Trophoblast cell (in vitro differentiated cells and primary cell): ENCODE results near the gene CCDC83.

Experiments used
- DNase-seq, 2 donors: peaks; one replicate each; pipeline ENCODE4 v3.0.0-alpha.2; 2016
- H2AFZ ChIP-seq: 2 replicates; pipeline ENCODE4 v1.6.1; 2013; ENCODE audit warnings: low read length, moderate library complexity, mild to moderate bottlenecking; ENCODE audit not compliant: insufficient read depth, poor library complexity
- H2AK5ac ChIP-seq: 2 replicates; pipeline ENCODE4 v1.6.1; 2013; ENCODE audit warnings: mild to moderate bottlenecking, low read length
- H2BK120ac ChIP-seq: 2 replicates; pipeline ENCODE4 v1.6.1; 2013; ENCODE audit warnings: low read length, mild to moderate bottlenecking, moderate library complexity; ENCODE audit not compliant: insufficient read depth, poor library complexity
- H2BK12ac ChIP-seq: 2 replicates; pipeline ENCODE4 v1.6.1; 2013; ENCODE audit warnings: mild to moderate bottlenecking, low read length, moderate library complexity
- H2BK5ac ChIP-seq: 2 replicates; pipeline ENCODE4 v1.6.1; 2013; ENCODE audit warnings: low read length, low read depth, moderate library complexity, mild to moderate bottlenecking; ENCODE audit not compliant: poor library complexity
- H3K14ac ChIP-seq: 2 replicates; pipeline ENCODE4 v1.6.1; 2013; ENCODE audit warnings: mild to moderate bottlenecking, low read length
- H3K18ac ChIP-seq: 2 replicates; pipeline ENCODE4 v1.6.1; 2013; ENCODE audit warnings: mild to moderate bottlenecking, low read length
- H3K23ac ChIP-seq: 2 replicates; pipeline ENCODE4 v1.6.1; 2013; ENCODE audit warnings: low read length
- H3K27ac ChIP-seq: 2 replicates; pipeline ENCODE4 v1.5.1; 2013; ENCODE audit warnings: low read depth, mild to moderate bottlenecking, inconsistent platforms, low read length, moderate library complexity
- H3K27me3 ChIP-seq: 2 replicates; pipeline ENCODE4 v1.6.1; 2013; ENCODE audit warnings: inconsistent platforms, mild to moderate bottlenecking, low read length, moderate library complexity; ENCODE audit not compliant: insufficient read depth
- H3K36me3 ChIP-seq, 2 experiments: 1 replicate in 1 of 2; 2 replicates in 1 of 2; pipeline ENCODE4 v1.6.1; 2013; ENCODE audit warnings: low read length in 2 of 2, mild to moderate bottlenecking in 2 of 2, moderate library complexity in 1 of 2; ENCODE audit not compliant: insufficient read depth in 2 of 2, control insufficient read depth in 1 of 2
- H3K4ac ChIP-seq: 2 replicates; pipeline ENCODE4 v1.6.1; 2013; ENCODE audit warnings: low read depth, mild to moderate bottlenecking, low read length, moderate library complexity
- H3K4me1 ChIP-seq, 2 experiments: 1 replicate in 1 of 2; 2 replicates in 1 of 2; pipeline ENCODE4 v1.6.1; 2013; ENCODE audit warnings: low read length in 2 of 2, mild to moderate bottlenecking in 2 of 2, moderate library complexity in 1 of 2; ENCODE audit not compliant: insufficient read depth in 2 of 2, control insufficient read depth in 1 of 2
- H3K4me2 ChIP-seq: 2 replicates; pipeline ENCODE4 v1.6.1; 2013; ENCODE audit warnings: inconsistent platforms, mild to moderate bottlenecking, low read length, moderate library complexity
- H3K4me3 ChIP-seq: 2 replicates; pipeline ENCODE4 v1.5.1; 2013; ENCODE audit warnings: mild to moderate bottlenecking, low read depth, low read length, inconsistent platforms
- H3K79me1 ChIP-seq: one replicate; pipeline ENCODE4 v1.6.1; 2013; ENCODE audit warnings: low read length
- H3K79me2 ChIP-seq: 2 replicates; pipeline ENCODE4 v1.6.1; 2013; ENCODE audit warnings: low read length, mild to moderate bottlenecking; ENCODE audit not compliant: control insufficient read depth, insufficient read depth, poor library complexity
- H3K9ac ChIP-seq: 2 replicates; pipeline ENCODE4 v1.6.1; 2013; ENCODE audit warnings: mild to moderate bottlenecking, low read length
- H3K9me3 ChIP-seq: 2 replicates; pipeline ENCODE4 v1.6.1; 2013; ENCODE audit warnings: low read depth, mild to moderate bottlenecking, control low read depth, inconsistent platforms, low read length; ENCODE audit not compliant: insufficient read depth
- H4K12ac ChIP-seq: 2 replicates; pipeline ENCODE4 v1.6.1; 2013; ENCODE audit warnings: low read depth, mild to moderate bottlenecking, low read length, moderate library complexity
- H4K8ac ChIP-seq: 2 replicates; pipeline ENCODE4 v1.6.1; 2013; ENCODE audit warnings: low read depth, mild to moderate bottlenecking, low read length, moderate library complexity
- H4K91ac ChIP-seq: one replicate; pipeline ENCODE4 v1.6.1; 2013; ENCODE audit warnings: low read depth, mild to moderate bottlenecking, low read length, moderate library complexity
- whole genome bisulfite sequencing: extraction: QIAGEN DNeasy Blood & Tissue Kit; methylation state at CpG from one replicate; pipeline ENCODE4 v1.1.7; 2013; ENCODE audit warnings: missing lambda C conversion rate; ENCODE audit not compliant: insufficient read length, insufficient coverage; ENCODE audit errors: extremely low coverage; 5-methylcytosine and 5-hydroxymethylcytosine counted together

The CCDC83 gene

DNA sequence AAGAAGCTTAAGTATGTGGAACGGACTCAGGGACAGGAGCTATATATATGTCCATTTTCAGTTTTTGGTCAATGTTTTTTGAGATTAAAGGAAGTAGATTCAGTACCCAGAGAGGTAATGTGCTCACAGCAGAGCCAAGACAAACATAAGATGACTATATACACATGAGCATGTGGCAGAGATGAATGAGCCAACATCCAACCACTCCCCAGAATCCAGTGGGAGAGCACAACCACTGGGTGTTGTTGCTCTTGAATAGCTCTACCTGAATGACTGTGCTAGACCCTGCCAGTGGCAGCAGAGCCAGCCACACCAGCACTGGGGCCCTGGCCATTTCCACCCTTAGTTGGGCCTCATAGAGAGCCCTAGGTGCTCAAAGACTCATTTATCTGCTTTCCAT is 33.5 kb upstream of the CCDC83 start:
- Histone ChIP-seq H3K27me3 (no peaks in the 10 kb centered on the region), H2BK12ac (no peak overlapping the region), H3K79me2 (no peaks in the 10 kb centered on the region), H2AK5ac (no peak overlapping the region), H3K36me3 (no peaks in the 10 kb centered on the region), H3K23ac (no peak overlapping the region), H4K12ac (no peak overlapping the region), H2BK120ac (no peak overlapping the region), H3K27ac (no peak overlapping the region), H3K18ac (no peak overlapping the region), H3K4me3 (no peak overlapping the region), H3K14ac (no peak overlapping the region), H3K4me2 (no peak overlapping the region), H3K4ac (no peak overlapping the region), H3K9me3 (no peaks in the 10 kb centered on the region), H2BK5ac (no peak overlapping the region), H3K4me1 (peaks cover 5% of the 10 kb centered on the region in 2 experiments), H4K8ac (no peak overlapping the region), H3K9ac (no peak overlapping the region), H3K79me1 (no peaks in the 10 kb centered on the region), H4K91ac (no peak overlapping the region), H2AFZ (no peak overlapping the region)
- WGBS = no CpG with 5 or more reads among the region's 1 CpG
- DNase-seq = no peak

DNA sequence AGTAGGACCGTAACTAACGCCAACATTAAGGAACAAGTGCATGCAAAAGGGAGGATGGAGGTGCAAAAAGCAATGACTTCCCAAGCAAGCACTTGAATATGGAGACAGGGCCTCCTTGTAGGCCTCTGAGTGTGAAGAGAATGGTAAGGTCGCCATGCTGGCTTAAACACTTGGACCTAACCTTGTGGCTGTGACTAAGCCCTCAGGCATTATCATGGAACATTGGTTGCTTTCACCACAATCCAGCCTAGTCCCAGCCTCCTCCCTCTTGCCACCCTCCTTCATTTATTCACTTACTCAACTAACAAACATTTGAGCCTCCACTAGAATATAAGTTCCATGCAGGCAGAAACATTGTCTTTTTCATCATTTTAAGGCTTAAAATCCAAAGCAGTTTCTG is 32.4 kb upstream of the CCDC83 start:
- no peak overlapping the region for H3K23ac ChIP-seq
- no peak overlapping the region for H3K4me3 ChIP-seq
- no peak overlapping the region for H3K4ac ChIP-seq
- no peak overlapping the region for H2BK120ac ChIP-seq
- no peaks in the 10 kb centered on the region for H3K79me2 ChIP-seq
- H4K12ac ChIP-seq = no peak overlapping the region
- H3K36me3 ChIP-seq = no peaks in the 10 kb centered on the region
- no peak overlapping the region for H4K91ac ChIP-seq
- H3K9ac ChIP-seq = no peak overlapping the region
- H3K14ac ChIP-seq = no peak overlapping the region
- no peak overlapping the region for H4K8ac ChIP-seq
- H2AFZ ChIP-seq = no peak overlapping the region
- peaks cover 2% of the 10 kb centered on the region for H3K79me1 ChIP-seq
- H3K18ac ChIP-seq = no peak overlapping the region
- H3K27me3 ChIP-seq = no peaks in the 10 kb centered on the region
- no peak overlapping the region for H2AK5ac ChIP-seq
- no peak for DNase-seq
- no peak overlapping the region for H3K27ac ChIP-seq
- no peak overlapping the region for H2BK12ac ChIP-seq
- peaks cover 11 to 13% of the 10 kb centered on the region in 2 experiments for H3K4me1 ChIP-seq
- no peaks in the 10 kb centered on the region for H3K9me3 ChIP-seq
- no CpG with 5 or more reads among the region's 3 CpGs for WGBS
- H2BK5ac ChIP-seq = no peak overlapping the region
- no peak overlapping the region for H3K4me2 ChIP-seq

DNA sequence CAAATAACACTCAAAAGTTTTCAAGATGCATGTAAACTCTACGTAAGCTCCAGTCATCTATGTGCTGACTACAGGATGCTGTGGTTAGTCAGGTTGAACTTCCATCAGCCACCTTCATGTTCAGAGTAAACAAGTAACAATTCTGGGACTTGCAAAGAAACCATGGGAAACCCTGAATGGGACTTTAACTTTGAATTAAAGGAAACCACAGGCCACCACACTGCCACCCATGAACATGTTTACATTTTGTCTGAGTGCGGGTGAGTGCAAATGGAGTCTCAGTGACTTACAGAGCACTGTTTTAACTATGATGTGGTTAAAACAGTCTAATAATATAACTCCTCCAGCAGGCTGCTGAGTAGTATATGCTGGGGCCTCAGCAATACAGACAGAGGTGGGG is 31.4 kb upstream of the CCDC83 start:
- H4K8ac ChIP-seq = no peak overlapping the region
- no peak overlapping the region for H3K4me3 ChIP-seq
- no peak overlapping the region for H3K4ac ChIP-seq
- H3K27ac ChIP-seq = no peak overlapping the region
- no peak overlapping the region for H3K9ac ChIP-seq
- H3K4me2 ChIP-seq = no peak overlapping the region
- H3K18ac ChIP-seq = no peak overlapping the region
- H3K27me3 ChIP-seq = no peaks in the 10 kb centered on the region
- no CpG with 5 or more reads among the region's 2 CpGs for WGBS
- H2BK120ac ChIP-seq = no peak overlapping the region
- H3K79me1 ChIP-seq = peaks cover 2% of the 10 kb centered on the region
- H3K23ac ChIP-seq = no peak overlapping the region
- H3K9me3 ChIP-seq = no peaks in the 10 kb centered on the region
- no peak for DNase-seq
- no peaks in the 10 kb centered on the region for H3K79me2 ChIP-seq
- H2AK5ac ChIP-seq = no peak overlapping the region
- H4K12ac ChIP-seq = no peak overlapping the region
- H4K91ac ChIP-seq = no peak overlapping the region
- peaks cover 11 to 13% of the 10 kb centered on the region in 2 experiments for H3K4me1 ChIP-seq
- H2BK12ac ChIP-seq = no peak overlapping the region
- H3K36me3 ChIP-seq = no peaks in the 10 kb centered on the region
- H2BK5ac ChIP-seq = no peak overlapping the region
- H3K14ac ChIP-seq = no peak overlapping the region
- H2AFZ ChIP-seq = no peak overlapping the region

DNA sequence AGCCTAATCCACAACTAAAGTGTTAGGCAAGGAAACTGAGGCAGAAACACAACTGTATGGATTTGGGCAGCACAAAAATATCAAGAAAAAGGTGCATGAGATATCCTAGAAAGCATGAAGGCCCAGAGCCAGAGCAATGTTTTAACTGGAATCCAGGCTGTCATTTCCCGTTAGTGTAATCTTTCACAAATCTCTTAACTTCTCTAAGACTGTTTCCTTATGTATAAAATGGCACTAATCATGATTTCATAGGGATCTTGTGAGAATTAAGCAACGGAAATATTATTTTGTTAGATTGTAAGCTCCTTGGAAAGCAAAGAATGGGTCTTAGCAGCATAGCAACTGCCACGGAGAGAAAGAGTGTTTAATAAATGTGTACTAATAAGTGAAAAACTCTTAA is 29.6 kb upstream of the CCDC83 start:
- Histone ChIP-seq H3K4ac (no peak overlapping the region), H2BK12ac (no peak overlapping the region), H2BK5ac (no peak overlapping the region), H3K27me3 (no peaks in the 10 kb centered on the region), H3K4me1 (peaks cover 11 to 13% of the 10 kb centered on the region in 2 experiments), H3K23ac (no peak overlapping the region), H4K91ac (no peak overlapping the region), H4K12ac (no peak overlapping the region), H3K36me3 (no peaks in the 10 kb centered on the region), H3K79me2 (no peaks in the 10 kb centered on the region), H2BK120ac (peak overlapping the region; percentile 34), H2AK5ac (no peak overlapping the region), H3K9ac (no peak overlapping the region), H2AFZ (no peak overlapping the region), H3K4me3 (no peak overlapping the region), H3K4me2 (no peak overlapping the region), H3K9me3 (no peaks in the 10 kb centered on the region), H3K18ac (no peak overlapping the region), H3K79me1 (peaks cover 2% of the 10 kb centered on the region), H3K27ac (no peak overlapping the region), H4K8ac (no peak overlapping the region), H3K14ac (no peak overlapping the region)
- no peak for DNase-seq
- no CpG with 5 or more reads among the region's 3 CpGs for WGBS
